ENCODE measurements around the gene HAUS3. TPM values are rescaled to one million over a fixed set of nuclear protein-coding genes. Genes with fewer than 3 reads are reported as not detected.

Gene HAUS3
- total and polyA plus RNA-seq, 2 experiments from 2014 or later = 21.4 to 36.0 TPM

- TF ChIP-seq CTCF (conservative IDR thresholded peaks at IDR 0.05; ENCODE audit: low read depth in 2 of 2) = no peak
- TF ChIP-seq POLR2AphosphoS5 (IDR thresholded peaks at IDR 0.05; ENCODE audit: low read depth) = no peak
- TF ChIP-seq ETS1 (IDR thresholded peaks at IDR 0.05) = no peak
Observed at GRCh38 chr4:2248044-2248780, 6.3 kb upstream of the HAUS3 start (continued).

- H2AFZ ChIP-seq = no peak overlapping the region
- no peaks in the 10 kb centered on the region for H4K20me1 ChIP-seq (replicated peaks; ENCODE audit: insufficient read depth)
- H3K9me3 Mint-ChIP-seq = peaks cover 24% of the 10 kb centered on the region
- no peaks in the 10 kb centered on the region for H3K27me3 ChIP-seq (ENCODE audit: insufficient read depth)
- H3K4me1 ChIP-seq (ENCODE audit: insufficient read depth) = no peaks in the 10 kb centered on the region
- H3K36me3 Mint-ChIP-seq (ENCODE audit: low read depth) = peaks cover 16% of the 10 kb centered on the region
- no peaks in the 10 kb centered on the region for H3F3A ChIP-seq (replicated peaks; ENCODE audit: low read depth)
- no peaks in the 10 kb centered on the region; the same call in 1 of the 3 replicates for H3K4me1 Mint-ChIP-seq
- H3K27ac Mint-ChIP-seq = no peak overlapping the region
- no peaks in the 10 kb centered on the region; the same call in 1 of the 2 replicates for H3K36me3 ChIP-seq (ENCODE audit: insufficient read depth)
- H3K4me2 ChIP-seq = no peak overlapping the region
- H3K4me3 ChIP-seq = no peak overlapping the region
- ATAC-seq (no peak), DNase-seq (ENCODE audit: low spot score) (no peak)
- no peaks in the 10 kb centered on the region for H3K79me2 ChIP-seq (replicated peaks; ENCODE audit: insufficient read depth)
- peaks cover 6% of the 10 kb centered on the region for H3K27me3 Mint-ChIP-seq (ENCODE audit: insufficient read depth, low read depth, poor library complexity)
- H3K4me3 Mint-ChIP-seq = no peak overlapping the region; the same call in 2 of the 3 replicates
- no peaks in the 10 kb centered on the region for H3K9me2 ChIP-seq (ENCODE audit: insufficient read depth)
- H3K27ac ChIP-seq (ENCODE audit: low read depth) = no peak overlapping the region
- TF ChIP-seq ETS1 (IDR thresholded peaks at IDR 0.05) (no peak), CREB1 (CRISPR knock-in tag; IDR thresholded peaks at IDR 0.05; ENCODE audit: low read depth) (no peak), REST (IDR thresholded peaks at IDR 0.05; ENCODE audit: unreplicated experiment) (no peak), CTCF (conservative IDR thresholded peaks at IDR 0.05; ENCODE audit: low read depth in 2 of 2) (no peak), EZH2phosphoT487 (IDR thresholded peaks at IDR 0.05; ENCODE audit: unreplicated experiment) (no peak)
Observed at GRCh38 chr4:2247128-2248043, 5.5 kb upstream of the HAUS3 start.
